Testis (tissue), 2 donors: ENCODE measurements around the gene FHIP1B.

ENCODE experiments used
- CTCF ChIP-seq, 3 experiments: fragments of 450-650 bp in 2 of 3; fragments of 200-600 bp in 1 of 3; sonication (generic) in 1 of 3; IDR thresholded peaks; one replicate each; pipeline ENCODE4 v1.5.1; 2016 to 2019; ENCODE audit warnings: antibody characterized with exemption in 3 of 3, mild to moderate bottlenecking in 2 of 3, moderate library complexity in 1 of 3
- POLR2A ChIP-seq: fragments of 450-650 bp; IDR thresholded peaks from one replicate; pipeline ENCODE4 v1.6.1; 2017; ENCODE audit warnings: antibody characterized with exemption, mild to moderate bottlenecking, moderate library complexity

GRCh38 chr11:6245536-6245935 is 11.1 kb upstream of the FHIP1B start:
- no peak for TF ChIP-seq POLR2A
- no peak for TF ChIP-seq CTCF (IDR thresholded peaks at IDR 0.05)
